GM19025 (cell line): ENCODE measurements around the gene IDE.
"Not testable (repeated sequence)": the region's sequence is repeated elsewhere in the genome, so short reads cannot be mapped to it uniquely, and the experiment has no call there.

Experiments used
- ATAC-seq: cut with Tn5 transposase; IDR thresholded peaks from one replicate; pipeline ENCODE4 v1.9.1; 2021; ENCODE audit warnings: mild to moderate bottlenecking, low read depth, moderate library complexity; ENCODE audit not compliant: unreplicated experiment

IDE gene

DNA sequence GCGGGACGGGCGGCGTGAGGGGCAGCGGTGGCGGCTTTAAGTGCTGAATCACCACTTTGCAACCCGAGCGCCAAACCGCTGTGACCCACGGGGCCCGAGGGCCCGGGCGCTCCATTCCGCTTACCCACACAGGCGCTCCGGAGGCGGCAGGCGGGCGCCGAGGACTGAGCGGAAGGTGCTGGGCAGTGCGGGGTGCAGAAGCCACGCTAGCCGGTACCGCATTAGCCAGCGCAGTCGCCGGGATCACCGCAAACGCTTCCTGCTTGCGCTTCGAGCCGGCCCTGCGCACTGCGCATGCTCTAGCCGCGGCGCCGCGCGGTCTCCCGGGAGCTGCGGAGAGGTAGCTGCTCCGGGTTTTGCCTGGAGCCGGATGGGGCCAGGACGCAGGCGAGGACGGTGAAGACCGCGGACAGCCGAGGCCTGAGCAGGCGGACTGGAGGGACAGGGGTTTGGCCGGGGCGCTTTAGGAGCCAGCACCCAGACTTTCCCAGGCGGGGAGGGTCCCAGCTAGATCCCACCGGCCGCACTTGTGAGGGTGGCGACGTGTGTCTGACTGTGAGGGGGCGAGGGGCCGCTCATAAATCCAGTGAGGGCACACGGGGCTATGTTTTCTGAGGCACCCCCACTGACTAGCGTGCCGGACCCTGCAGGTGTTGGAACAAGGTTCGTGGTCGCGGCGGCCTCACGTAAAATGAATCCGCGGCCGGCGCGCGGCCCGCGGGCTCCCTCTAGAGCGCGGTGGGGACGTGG is at the start of gene IDE:
IDE (minus strand) TSS at position 296 of the 750 bp plus-strand sequence; CDS start at position 222, 74 bp downstream.
- peak; percentile 57 for ATAC-seq

DNA sequence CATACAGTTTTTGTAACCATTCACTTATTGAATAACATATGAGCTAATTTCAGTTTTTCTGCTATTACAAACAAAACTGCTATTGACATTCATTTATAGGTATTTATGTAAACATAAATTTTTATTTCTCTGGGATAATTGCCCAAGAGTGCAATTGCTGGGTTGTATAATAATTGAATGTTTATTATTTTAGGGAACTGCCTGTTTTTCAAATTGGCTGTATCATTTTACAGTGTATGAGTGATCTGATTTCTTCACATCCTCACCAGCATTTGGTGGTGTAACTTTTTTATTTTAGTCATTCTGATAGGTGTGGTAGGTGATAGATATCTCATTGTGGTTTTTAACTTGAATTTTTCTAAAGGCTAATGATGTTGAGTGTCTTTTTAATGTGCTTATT is 45.5 kb upstream of the IDE start:
- ATAC-seq = no peak

DNA sequence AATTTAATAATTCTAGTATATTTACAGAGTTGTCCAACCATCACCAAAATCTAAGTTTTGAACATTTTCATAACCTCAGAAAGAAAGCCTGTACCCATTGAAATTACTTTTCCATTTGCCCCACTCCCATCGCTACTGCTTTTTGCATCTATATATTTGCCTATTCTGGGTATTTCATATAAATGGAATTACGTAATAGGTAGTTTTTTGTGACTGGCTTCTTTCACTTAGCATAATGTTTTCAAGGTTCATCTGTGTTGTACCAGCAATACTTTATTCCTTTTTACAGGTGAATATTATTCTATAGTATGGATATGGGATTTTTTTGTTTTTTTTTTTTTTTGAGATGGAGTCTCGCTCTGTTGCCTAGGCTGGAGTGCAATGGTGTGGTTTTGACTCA is 41.6 kb upstream of the IDE start:
- no peak for ATAC-seq

DNA sequence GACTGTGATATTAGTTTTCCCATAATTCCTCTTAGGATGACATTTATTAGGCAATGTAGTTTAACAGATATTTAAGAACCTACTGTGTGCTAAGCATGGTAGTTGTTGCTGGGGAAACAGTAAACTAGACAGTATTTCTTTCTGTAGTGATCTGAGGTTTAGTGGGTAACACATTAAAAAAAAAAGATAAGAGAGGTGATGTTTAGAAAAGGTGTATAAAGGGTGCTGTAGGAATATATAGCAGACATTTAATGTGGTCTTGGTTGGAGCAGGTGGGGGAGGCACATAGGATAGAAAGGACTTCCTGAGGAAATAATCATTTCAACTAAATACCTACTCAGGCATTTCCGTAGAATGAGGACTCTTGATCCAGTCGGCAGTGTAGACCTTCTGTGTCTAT is 30.9 kb upstream of the IDE start:
- ATAC-seq = no peak

GRCh38 chr10:92598321-92598720 is 24.4 kb upstream of the IDE start:
- ATAC-seq = no peak

DNA sequence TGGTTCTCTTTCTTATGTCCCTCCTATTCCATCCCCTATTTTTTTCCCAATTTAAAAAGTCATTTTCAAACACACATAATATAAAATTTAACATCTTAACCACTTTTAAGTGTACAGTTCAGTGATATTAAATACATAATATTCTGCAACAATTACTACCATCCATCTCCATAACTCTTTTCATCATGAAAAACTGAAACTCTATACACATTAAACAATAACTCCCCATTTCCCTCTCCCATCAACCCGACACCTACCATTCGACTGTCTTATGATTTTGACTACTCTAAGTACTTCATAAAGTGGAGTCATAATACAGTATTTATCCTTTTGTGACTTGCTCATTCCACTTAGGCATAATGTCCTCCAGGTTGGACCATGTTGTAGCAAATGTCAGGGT is 21.6 kb upstream of the IDE start:
- ATAC-seq = no peak

DNA sequence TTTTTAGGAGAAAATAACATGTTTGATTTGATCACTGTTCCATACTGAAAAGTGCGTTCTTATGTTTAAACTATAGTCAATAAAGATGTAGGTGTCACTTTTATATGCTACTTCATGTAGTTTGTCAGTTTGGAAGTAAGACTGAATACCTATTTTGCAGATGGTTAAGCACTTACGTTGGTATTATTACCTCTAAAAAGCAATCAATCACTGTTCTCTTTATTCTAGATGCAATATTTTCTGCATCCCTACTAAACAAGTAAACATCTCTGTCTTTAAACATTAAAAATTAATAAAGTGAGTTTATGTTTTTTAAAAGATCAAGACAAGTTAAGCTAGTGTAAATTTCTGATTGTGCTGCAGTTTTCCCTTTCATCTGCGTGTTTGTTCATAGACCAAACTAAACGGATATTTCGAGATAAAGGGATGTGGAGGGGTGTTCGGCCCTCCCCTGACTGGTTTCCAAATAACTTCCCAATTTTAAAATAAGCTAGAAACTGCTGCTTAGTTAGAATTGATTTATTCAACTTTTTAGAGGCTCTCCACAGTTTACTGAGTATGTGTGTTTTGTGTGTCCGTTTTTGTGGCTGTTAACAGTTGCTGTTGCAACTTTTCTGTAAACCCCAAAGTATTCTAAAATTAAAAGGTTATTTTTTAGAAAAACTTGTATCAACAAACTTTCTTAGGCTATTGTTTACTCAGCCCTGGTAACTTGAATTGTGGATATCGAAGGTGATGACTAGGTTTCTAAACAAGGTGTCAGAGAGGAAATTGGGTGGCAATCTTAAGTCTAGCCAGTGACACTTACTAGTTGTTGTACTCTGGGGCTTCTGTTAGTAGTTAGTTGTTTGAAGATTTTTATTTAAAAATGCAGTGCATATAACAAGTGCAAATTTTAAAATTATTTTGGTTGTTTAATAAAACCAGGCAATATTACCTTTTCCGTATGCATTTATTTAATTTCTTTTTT is 20.0 kb upstream of the IDE start:
- ATAC-seq = no peak

DNA sequence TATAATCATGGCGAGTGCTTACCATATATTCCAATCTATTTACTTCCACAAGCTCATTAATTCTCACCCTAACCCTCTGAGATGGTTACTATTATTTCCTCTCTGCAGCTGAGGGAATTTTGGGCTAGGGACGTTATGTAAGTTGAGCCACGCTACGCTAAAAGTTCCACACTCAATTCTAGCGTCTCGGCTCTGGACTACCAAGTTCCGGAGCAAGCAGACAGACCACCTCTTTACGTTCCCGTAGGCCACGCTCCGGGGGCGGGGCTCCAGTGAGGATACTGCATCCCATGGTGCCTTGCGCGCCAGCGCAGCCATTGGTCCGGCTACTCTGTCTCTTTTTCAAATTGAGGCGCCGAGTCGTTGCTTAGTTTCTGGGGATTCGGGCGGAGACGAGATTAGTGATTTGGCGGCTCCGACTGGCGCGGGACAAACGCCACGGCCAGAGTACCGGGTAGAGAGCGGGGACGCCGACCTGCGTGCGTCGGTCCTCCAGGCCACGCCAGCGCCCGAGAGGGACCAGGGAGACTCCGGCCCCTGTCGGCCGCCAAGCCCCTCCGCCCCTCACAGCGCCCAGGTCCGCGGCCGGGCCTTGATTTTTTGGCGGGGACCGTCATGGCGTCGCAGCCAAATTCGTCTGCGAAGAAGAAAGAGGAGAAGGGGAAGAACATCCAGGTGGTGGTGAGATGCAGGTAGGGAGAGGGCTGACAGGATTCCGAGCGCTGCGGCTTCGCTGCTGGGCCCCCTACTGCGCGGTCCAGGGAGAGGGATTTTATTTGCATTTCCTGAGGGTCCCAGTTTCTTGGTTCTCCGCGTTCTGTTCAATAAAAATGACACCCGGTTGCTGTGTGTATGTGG is 19.1 kb upstream of the IDE start, which contains the start of gene KIF11:
KIF11 (plus strand) TSS at position 370 of the 858 bp plus-strand sequence; CDS start at position 616, 246 bp downstream.
- peak; percentile 65 for ATAC-seq

- peak; percentile 70 for ATAC-seq
Measured at GRCh38 chr10:92591550-92592022, 17.7 kb upstream of the IDE start.

DNA sequence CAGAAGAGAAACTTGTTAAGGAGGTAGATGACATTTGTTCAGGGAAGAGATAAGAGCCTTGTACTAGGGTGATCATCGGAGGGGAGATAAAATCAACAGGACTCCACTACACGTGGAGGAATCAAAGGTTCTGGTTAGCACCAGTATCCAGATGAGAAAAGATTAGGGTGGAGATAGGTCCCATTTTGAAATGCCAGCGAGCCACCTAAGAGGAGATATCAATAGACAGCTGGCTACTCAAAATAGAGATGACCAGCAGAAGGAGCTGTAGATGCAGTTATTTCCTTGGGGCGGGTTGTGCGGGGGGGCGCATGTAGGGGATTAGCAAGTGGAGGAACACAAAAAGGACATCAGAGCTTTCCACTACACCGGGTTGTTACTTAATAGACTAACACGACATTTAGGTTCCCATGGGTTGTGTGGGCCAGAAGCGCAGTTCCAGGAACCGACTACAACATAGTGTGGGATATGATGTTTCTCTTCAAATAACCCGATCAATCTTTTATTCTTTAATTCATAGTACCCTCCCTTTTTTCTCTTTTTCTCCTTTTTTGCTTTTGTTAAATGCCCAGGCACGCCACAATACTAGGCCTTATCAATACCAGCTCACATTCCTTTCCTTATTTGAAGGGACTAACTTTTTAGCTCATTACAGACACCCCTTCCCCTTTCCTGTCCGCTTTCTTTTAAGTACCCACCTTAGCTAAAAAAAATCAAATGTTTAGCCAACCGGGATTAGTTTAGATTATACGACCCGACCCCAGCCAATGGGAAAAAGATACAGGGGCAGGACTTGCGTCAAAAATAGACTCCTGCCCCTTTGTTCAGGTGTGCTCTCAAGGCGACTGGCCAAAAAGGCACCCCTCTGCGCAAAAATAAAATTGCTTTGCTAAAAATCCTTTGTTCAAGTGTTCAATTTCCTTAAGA is 17.0 kb upstream of the IDE start:
- ATAC-seq = peak; percentile 3

- not testable (repeated sequence) for ATAC-seq
Measured at GRCh38 chr10:92582347-92582746, 8.5 kb upstream of the IDE start.

- no peak for ATAC-seq
Measured at GRCh38 chr10:92575961-92576360, 2.1 kb upstream of the IDE start.

DNA sequence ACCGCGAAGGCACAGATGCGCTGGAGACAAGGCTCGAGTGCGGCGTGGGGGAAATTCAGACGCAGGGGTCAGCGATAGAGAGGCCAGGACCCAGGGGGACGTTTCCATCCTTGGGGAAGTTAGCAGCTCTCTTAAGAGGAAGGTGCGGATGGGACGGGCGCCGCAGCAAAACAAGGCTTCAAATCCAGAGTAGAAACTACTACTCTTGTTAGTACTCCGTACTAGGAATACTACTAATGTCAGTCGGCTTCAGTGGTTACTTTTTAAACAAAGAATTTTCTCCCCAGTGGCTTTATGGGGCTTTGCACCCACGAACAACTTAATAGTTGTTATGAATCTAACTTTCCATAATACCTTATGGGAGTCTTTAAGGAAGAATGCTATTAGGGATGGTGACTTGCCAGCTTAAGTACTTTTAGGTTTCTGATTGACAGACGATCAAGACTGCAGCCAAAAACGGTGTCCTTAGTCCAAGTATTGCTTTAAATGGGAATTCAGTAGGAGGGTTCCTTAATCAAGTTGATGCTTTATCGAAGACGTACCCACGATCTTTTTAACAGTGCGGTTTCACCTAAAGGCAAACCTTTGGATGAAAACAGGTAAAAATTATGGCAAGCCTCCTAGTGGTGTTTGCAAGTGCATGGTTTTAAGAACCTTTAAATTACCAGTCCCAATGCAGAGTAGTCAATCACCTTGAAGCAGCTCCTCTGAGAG is 812 bp upstream of the IDE start:
- peak; percentile 3 for ATAC-seq

DNA sequence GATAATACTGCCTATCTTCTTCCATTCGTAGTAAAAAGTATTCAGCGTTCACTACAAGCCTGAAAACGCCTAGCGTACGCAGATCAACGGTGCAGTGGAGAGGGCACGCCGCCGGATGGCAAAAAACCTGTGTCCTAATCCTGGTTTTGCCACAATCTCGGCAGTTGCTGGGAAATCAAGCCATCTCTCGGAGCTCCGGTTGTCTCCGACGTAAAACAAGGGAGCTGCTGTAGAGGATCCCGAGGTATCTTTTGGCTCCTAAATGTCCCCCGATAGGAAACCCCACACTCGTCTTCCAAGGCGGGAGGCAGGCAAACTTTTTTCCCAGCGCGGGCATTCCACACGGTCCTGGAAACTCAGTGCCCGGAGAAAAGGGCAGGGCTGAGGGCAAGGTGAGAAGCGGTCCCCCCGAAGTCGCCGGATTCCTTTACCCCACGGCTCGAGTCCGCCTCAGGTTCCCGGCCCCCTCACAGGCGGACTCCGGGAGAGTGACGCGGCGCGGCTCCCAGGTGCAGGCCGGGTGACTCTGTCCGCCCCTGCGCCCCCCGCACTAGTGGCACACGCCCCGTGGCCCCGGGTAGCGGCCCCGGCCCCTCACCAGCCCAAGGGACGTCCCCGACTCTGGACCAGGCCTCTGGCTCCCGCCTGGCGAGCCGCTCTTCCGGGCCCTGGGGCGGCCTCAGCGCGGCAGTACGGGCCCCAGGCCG is 649 bp downstream of the IDE start:
- ATAC-seq = no peak

DNA sequence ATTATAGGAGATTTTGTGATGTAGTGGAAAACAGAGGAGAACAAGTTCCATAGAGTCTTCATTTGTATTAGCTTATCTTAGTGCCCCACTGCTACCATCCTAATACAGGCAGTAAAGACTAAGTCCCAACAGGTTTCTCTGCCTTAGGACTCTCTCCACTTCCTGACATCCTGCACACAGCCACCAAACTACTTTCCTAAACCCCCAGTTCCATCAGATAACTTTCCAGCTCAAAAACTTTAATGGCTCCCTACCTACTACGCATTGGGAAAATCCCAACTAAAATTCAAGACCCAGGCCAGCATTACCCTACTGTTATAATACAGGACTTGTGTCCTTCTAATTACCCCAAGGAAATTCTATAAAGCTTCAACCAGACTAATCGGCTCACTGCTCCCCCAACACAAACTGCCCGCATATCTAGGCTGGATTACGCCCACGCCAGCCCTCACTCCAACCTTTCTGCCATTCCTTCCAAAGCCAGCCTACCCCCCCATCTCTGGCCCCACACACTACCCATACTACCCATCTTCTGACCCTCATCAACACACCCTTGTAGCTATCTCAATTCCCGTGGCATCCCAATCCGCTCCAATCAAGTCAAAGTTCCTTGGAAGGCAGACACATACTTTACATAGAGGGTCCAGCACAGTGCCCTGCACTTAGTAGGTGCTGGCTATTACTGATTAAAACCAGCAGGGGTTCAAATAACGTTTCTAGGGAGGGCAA is 1.4 kb downstream of the IDE start:
- ATAC-seq = no peak

GRCh38 chr10:92571649-92572048 is 2.2 kb downstream of the IDE start:
- ATAC-seq = no peak

DNA sequence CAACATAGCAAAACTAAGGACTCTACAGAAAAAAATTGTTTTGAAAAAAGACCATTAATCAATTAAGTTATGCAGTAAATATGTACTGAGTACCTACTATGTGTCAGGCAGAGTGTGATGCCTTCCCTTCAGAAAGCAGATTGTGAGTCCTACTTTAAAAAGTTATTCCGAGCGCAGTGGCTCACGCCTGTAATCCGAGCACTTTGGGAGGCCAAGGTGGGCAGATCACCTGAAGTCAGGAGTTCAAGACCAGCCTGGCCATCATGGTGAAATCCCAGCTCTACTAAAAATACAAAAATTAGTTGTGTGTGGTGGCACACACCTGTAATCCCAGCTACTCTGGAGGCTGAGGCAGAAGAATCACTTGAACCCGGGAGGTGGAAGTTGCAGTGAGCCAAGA is 4.2 kb downstream of the IDE start:
- ATAC-seq = not testable (repeated sequence)
